ENCODE measurements around the gene CHMP2A.
"Not testable (repeated sequence)": the region's sequence is repeated elsewhere in the genome, so short reads cannot be mapped to it uniquely, and the experiment has no call there.

CHMP2A gene

GRCh38 chr19:58511353-58512208 is 43.3 kb downstream of the CHMP2A start, which contains the start of gene SLC27A5:
TSS of gene SLC27A5 (minus strand) at chr19:58511992. CDS start at chr19:58511955, 37 bp downstream.
- no peak for DNase-seq (ENCODE audit: low read depth, low spot score)

GRCh38 chr19:58510084-58510862 is 44.6 kb downstream of the CHMP2A start:
- no peak for DNase-seq (ENCODE audit: low read depth, low spot score)

GRCh38 chr19:58509731-58510083 is 45.2 kb downstream of the CHMP2A start:
- DNase-seq (ENCODE audit: low read depth, low spot score) = no peak

DNA sequence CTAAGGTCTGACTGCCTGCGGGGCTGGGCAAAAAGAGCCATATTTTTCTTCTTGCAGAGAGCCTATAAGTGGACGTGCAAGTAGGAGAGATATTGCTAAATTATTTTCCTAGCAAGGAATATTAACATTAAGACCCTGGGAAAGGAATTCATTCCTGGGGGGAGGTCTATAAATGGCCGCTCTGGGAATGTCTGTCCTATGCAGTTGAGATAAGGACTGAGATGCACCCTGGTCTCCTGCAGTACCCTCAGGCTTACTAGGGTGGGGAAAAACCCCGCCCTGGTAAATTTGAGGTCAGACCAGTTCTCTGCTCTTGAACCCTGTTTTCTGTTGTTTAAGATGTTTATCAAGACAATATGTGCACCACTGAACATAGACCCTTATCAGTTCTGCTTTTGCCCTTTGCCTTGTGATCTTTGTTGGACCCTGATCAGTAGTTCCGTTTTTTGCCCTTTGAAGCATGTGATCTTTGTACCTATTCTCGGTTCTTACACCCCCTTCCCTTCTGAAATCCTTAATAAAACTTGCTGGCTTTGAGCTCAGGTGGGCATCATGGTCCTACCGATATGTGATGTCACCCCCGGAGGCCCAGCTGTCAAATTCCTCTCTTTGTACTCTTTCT is 47.2 kb downstream of the CHMP2A start:
- not testable (repeated sequence) for DNase-seq (ENCODE audit: low read depth, low spot score)
